HG03196 (cell line): ENCODE data around the gene FANCM.
"Not testable (repeated sequence)": the region's sequence is repeated elsewhere in the genome, so short reads cannot be mapped to it uniquely, and the experiment has no call there.

Source experiments
- ATAC-seq: cut with Tn5 transposase; IDR thresholded peaks from one replicate; pipeline ENCODE4 v1.9.1; 2021; ENCODE audit not compliant: unreplicated experiment

Gene FANCM

DNA sequence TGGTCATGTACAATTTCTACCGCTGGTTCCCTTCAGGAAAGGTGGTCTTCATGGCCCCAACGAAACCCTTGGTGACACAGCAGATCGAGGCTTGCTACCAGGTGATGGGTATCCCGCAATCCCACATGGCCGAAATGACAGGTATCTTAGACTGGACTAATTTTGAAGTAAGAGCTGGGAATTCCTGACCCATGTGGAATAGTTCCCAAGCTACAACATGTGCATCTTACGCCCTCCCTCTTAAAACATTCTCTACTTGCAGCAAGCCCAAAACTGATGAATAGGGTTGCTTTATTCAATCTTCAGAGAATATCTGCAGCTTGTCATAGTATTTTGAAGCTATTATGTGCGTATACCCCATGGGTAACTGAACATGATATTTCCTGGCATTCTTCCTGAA is 669 bp downstream of the FANCM start:
- no peak for ATAC-seq

GRCh38 chr14:45140661-45141187 is 5.0 kb downstream of the FANCM start:
- ATAC-seq = no peak

GRCh38 chr14:45142083-45142482 is 6.4 kb downstream of the FANCM start:
- not testable (repeated sequence) for ATAC-seq

DNA sequence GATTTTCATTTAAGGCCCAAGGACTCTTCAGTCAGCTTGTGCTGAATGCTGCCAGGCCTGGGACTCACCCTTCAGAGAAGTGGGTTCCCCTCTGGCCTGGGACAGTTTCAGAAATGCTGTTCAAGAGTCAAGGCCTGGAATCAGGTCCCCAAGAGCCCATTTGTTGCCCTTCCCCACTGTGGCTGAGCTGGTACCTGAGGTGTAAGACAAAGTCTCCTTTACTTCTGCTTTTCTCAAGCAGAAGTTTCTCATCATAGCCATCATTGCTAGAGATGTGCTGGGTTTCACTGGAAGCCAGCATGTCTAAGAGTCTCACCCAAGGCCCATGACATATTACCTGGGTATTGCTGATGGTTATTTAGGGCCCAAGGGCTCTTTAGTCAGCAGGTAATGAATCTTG is 8.9 kb downstream of the FANCM start:
- ATAC-seq = no peak

DNA sequence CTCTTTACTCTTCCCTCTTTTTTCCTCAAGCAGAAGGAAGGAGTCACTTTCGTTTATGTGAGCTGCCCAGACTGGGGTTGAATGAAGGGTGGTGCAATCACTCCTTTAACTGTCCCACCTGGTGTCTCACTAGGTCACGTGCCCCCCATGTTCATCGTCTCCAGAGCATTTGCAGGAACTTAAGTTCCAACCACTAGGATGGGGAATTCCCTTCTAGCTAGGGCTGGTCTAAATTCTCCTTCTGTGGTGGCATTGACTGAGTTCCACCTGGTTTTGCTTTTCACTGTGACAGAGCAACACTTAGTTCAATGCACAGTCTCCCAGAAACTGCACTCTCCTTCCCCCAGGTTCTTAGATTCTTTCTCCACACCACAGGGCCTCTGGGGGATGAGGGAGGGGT is 9.5 kb downstream of the FANCM start:
- no peak for ATAC-seq

GRCh38 chr14:45149602-45150001 is 13.9 kb downstream of the FANCM start:
- no peak for ATAC-seq

DNA sequence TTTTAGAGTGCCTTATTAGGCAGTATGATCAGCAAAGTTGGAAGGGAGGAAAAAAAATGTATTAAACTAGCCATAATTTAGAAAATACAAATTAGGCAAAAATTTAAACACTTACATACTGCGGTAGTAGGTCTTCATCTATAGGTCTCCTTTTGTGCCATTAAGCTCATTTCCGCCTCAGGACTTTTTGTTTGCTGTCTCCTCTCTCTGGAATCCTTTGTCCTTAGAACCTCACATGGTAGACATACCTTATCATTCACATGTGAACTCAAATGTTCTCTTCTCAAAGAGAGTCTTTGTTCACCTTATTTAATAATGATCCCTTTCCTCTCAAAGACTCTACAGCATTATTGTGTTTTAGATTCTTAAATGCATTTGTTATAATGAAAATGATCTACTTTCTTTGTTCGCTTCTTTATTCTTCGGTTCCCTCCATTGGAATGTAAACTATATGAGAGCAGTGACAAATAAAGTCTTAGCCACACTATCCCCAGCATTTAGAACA is 14.7 kb downstream of the FANCM start:
- ATAC-seq = no peak

DNA sequence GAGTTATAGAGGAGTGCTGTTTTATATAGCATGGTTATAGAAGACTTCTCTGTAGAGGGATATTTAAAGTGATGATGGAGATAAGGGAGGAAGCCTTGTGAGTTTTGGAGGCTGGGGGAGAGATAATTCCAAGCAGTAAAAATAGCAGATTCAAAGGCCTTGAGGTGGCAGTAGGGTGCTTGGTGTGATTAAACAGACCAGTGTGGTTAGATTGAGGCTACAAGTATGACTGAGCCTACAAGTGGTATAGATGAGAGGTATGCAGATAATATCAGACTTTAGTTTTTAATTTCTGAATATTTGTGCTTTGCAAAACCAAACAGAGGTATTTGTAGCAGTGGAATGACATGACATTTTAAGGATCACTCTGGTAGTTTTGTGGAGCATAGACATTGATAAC is 20.3 kb downstream of the FANCM start:
- no peak for ATAC-seq

GRCh38 chr14:45169906-45170305 is 34.2 kb downstream of the FANCM start:
- no peak for ATAC-seq

DNA sequence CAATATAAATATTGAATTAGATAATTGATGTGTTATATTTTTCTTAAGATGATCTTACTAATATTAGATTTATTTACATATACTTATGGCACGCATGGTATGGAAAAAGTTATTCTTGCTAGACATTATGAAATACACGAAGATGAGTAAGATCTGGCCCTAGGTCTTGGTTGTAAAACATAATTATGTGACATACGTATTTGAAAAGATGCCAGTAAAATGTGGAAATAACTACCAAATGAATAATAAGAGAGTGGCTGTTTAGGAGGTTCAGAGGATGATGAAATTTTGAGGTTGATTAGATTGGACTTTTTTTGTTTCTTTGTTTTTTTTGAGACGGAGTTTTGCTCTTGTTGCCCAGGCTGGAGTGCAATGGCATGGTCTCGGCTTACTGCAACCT is 41.3 kb downstream of the FANCM start:
- ATAC-seq = no peak

DNA sequence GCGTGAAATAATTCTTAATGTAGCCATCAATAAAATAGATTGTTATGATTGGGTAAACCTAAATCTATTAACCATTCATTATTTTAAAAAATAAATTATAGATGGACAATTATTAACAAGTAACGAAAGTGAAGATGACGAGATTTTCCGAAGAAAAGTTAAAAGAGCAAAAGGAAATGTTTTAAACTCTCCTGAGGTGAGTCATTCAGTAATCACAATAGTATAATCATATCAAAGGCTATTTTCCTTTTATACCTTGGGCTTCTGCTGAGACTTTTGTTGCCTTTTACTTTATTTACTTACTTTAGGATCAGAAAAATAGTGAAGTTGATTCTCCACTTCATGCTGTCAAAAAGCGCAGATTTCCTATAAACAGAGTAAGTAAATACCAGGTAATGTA is 45.6 kb downstream of the FANCM start:
- no peak for ATAC-seq

- ATAC-seq = no peak
Measured at GRCh38 chr14:45181806-45182205, 46.1 kb downstream of the FANCM start.

DNA sequence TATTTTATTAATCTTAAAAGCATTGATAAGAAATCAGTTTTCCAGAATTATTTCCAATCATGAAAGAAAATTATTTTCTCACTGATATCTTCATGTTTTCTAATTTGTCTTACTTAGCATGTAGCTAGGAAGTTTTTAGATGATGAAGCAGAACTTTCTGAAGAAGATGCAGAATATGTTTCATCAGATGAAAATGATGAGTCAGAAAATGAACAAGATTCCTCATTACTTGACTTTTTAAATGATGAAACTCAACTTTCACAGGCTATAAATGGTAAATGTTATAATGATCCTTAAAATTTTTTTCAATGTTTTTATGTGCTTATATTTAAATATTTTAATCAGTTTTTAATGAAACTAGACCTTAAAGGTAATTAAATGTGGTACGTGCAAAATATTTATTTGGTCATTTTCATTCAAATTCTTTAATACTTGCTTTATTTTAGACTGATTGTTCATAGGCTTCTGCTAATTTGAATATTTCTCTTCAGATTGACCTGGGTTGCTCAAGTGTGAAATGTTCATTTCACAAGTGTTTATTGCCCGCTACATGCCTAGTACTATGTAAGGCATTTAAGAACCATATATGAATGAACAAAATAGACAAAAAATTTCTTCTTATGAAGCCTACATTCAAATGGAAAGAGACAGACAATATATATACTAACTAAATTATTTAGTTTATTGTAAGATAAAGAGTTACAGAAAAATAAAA is 49.5 kb downstream of the FANCM start:
- ATAC-seq = no peak

GRCh38 chr14:45194964-45195363 is 59.2 kb downstream of the FANCM start:
- no peak for ATAC-seq

- no peak for ATAC-seq
Measured at GRCh38 chr14:45198551-45198950, 62.8 kb downstream of the FANCM start.

DNA sequence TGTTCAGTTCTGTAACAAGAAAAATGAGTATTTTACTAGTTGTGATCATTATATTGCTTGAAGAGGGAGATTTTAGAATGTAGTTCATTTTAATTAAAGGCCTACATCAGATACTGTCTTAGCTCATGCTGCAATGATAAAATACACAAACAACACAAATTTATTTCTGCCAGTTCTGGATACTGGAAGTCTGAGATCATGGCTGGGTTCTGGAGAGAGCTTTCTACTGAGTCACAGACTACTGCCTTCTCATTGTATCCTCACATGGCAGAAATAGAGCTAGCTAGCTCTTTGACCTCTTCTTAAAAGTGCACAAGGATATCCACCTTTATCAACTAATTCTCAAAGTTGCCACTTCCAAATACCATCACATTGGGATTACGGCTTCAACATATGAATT is 63.5 kb downstream of the FANCM start:
- ATAC-seq = no peak

DNA sequence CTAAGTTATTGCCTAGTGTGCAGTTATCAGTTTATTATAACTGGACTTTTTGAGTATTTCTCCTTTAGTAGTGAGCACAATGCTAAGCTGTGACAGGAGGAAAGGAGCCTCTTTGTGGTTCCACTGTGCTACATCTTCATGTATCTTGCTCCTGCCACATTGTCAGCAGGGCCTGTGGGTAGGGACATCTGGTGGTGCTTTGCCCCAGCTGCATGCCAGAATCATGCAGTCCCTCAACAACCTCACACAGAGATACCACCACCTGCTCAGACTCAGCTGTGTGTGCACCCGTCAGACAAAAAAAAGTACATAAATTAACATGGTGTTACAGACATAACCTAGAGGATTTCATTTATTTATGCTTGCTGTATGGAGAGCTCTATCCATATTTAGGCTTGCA is 66.2 kb downstream of the FANCM start:
- ATAC-seq = no peak

GRCh38 chr14:45204241-45204640 is 68.5 kb downstream of the FANCM start:
- no peak for ATAC-seq

- ATAC-seq = no peak
Measured at GRCh38 chr14:45210159-45210558, 74.4 kb downstream of the FANCM start.

- no peak for ATAC-seq
Measured at GRCh38 chr14:45211295-45211694, 75.6 kb downstream of the FANCM start.

GRCh38 chr14:45212231-45212630 is 76.5 kb downstream of the FANCM start:
- no peak for ATAC-seq

GRCh38 chr14:45213716-45214115 is 78.0 kb downstream of the FANCM start:
- ATAC-seq = not testable (repeated sequence)

DNA sequence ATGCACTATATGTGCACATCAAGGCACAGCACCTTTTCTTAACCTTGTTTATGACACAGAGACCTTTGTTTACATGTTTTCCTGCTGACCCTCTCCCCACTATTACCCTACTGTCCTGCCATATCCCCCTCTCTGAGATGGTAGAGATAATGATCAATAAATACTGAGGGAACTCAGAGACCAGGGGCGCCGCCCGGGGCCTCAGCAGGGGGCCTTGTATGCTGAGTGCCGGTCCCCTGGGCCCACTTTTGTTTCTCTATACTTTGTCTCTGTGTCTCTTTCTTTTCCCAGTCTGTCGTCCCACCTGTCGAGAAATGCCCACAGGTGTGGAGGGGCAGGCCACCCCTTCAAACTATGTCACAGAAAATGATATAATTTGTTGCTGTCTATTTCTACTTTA is 78.6 kb downstream of the FANCM start:
- ATAC-seq = not testable (repeated sequence)
